Choroid plexus epithelial cell (primary cell): ENCODE measurements around the gene CARNS1.

Experiments
- DNase-seq: peaks from one replicate; pipeline ENCODE4 v3.0.0-alpha.2; 2010; ENCODE audit warnings: low read depth
- H3K4me3 ChIP-seq: 2 replicates; pipeline ENCODE4 v1.5.1; 2011; ENCODE audit warnings: low read depth, mild to moderate bottlenecking, control low read depth, low read length, moderate library complexity
- TF ChIP-seq, protein P1 (sequence below): conservative IDR thresholded peaks from 2 replicates; pipeline ENCODE4 v1.5.1; 2011; ENCODE audit warnings: low read depth, mild to moderate bottlenecking, control low read depth, inconsistent platforms, low read length, moderate library complexity

The CARNS1 gene

GRCh38 chr11:67391304-67392182 lies 23.9 kb upstream of the CARNS1 start, which contains the start of gene RAD9A:
RAD9A (plus strand) TSS chr11:67391986; CDS start chr11:67392045, 59 bp downstream.
- TF ChIP-seq, protein P1, sequence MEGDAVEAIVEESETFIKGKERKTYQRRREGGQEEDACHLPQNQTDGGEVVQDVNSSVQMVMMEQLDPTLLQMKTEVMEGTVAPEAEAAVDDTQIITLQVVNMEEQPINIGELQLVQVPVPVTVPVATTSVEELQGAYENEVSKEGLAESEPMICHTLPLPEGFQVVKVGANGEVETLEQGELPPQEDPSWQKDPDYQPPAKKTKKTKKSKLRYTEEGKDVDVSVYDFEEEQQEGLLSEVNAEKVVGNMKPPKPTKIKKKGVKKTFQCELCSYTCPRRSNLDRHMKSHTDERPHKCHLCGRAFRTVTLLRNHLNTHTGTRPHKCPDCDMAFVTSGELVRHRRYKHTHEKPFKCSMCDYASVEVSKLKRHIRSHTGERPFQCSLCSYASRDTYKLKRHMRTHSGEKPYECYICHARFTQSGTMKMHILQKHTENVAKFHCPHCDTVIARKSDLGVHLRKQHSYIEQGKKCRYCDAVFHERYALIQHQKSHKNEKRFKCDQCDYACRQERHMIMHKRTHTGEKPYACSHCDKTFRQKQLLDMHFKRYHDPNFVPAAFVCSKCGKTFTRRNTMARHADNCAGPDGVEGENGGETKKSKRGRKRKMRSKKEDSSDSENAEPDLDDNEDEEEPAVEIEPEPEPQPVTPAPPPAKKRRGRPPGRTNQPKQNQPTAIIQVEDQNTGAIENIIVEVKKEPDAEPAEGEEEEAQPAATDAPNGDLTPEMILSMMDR: peak; percentile 1
- peak; percentile 94 for DNase-seq
- H3K4me3 ChIP-seq: peak within 1 kb of the TSS; percentile 93

- H3K4me3 ChIP-seq: peak overlapping the region; percentile 93
- TF ChIP-seq, protein P1: peak; percentile 1
- DNase-seq: no peak
Observed at GRCh38 chr11:67392183-67392715, 23.2 kb upstream of the CARNS1 start.

GRCh38 chr11:67393437-67393836 lies 22.0 kb upstream of the CARNS1 start:
- H3K4me3 ChIP-seq: no peak overlapping the region
- TF ChIP-seq, protein P1: no peak
- no peak for DNase-seq

GRCh38 chr11:67393990-67394389 lies 21.5 kb upstream of the CARNS1 start:
- no peak for DNase-seq
- TF ChIP-seq, protein P1: no peak
- no peak overlapping the region for H3K4me3 ChIP-seq

GRCh38 chr11:67395555-67396258 lies 19.8 kb upstream of the CARNS1 start:
- TF ChIP-seq, protein P1: no peak
- no peak for DNase-seq
- no peak overlapping the region for H3K4me3 ChIP-seq

DNA sequence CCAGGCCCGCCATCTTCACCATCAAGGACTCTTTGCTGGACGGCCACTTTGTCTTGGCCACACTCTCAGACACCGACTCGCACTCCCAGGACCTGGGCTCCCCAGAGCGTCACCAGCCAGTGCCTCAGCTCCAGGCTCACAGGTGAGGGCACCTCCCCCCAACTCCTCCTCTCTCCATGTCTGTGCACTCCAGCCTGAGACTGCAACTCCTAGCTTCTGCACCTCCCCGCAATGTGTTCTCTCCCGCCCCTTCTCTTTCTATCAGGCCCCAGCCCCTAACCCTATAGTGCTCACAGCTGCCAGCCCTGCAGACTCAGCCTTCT lies 19.3 kb upstream of the CARNS1 start:
- TF ChIP-seq, protein P1: no peak
- H3K4me3 ChIP-seq: no peak overlapping the region
- DNase-seq: no peak
